Heart right ventricle (tissue), 16 donors: ENCODE data around the gene SLC5A2. TPM values are rescaled to one million over a fixed set of nuclear protein-coding genes. Genes with fewer than 3 reads are reported as not detected.
"Not testable (repeated sequence)": the region's sequence is repeated elsewhere in the genome, so short reads cannot be mapped to it uniquely, and the experiment has no call there.

Source experiments
- ATAC-seq, 8 donors: fragments of 200-7000 bp; cut with Tn5 transposase; one replicate each; pipeline ENCODE4 v1.9.1; 2020; ENCODE audit warnings: mild to moderate bottlenecking in 8 of 8, moderate library complexity in 8 of 8, moderate number of reproducible peaks in 1 of 8
- DNase-seq, 2 donors: peaks; one replicate each; pipeline ENCODE4 v3.0.0-alpha.2; 2020
- H3K27ac ChIP-seq, 10 donors: fragments of 200-600 bp; sonication (generic) in 2 of 10; one replicate each; pipeline versions ENCODE4 v1.5.0 to v1.8.0; 2020 to 2022; ENCODE audit warnings: mild to moderate bottlenecking in 3 of 10
- H3K27me3 ChIP-seq, 7 donors: fragments of 200-600 bp; one replicate each; pipeline ENCODE4 v1.8.0; 2021 to 2022; ENCODE audit warnings: mild to moderate bottlenecking in 2 of 7
- H3K36me3 ChIP-seq, 9 donors: fragments of 200-600 bp; sonication (generic) in 1 of 9; one replicate each; pipeline versions ENCODE4 v1.5.0 to v1.8.0; 2020 to 2022; ENCODE audit warnings: mild to moderate bottlenecking in 2 of 9
- H3K4me1 ChIP-seq, 9 donors: fragments of 200-600 bp; sonication (generic) in 1 of 9; one replicate each; pipeline versions ENCODE4 v1.5.0 to v1.8.0; 2020 to 2022; ENCODE audit warnings: mild to moderate bottlenecking in 4 of 9
- H3K4me3 ChIP-seq, 10 donors: fragments of 200-600 bp; sonication (generic) in 2 of 10; one replicate each; pipeline versions ENCODE4 v1.5.0 to v1.8.0; 2020 to 2022; ENCODE audit warnings: mild to moderate bottlenecking in 7 of 10, moderate library complexity in 2 of 10
- H3K9me3 ChIP-seq, 11 donors: fragments of 200-600 bp in 10 of 11; sonication (generic) in 2 of 11; one replicate each; pipeline versions ENCODE4 v1.5.0 to v1.8.0; 2013 to 2022; ENCODE audit warnings: mild to moderate bottlenecking in 2 of 11, control low read depth in 1 of 11, moderate library complexity in 1 of 11
- WGBS, 2 donors: extraction: QIAGEN DNeasy Blood & Tissue Kit; methylation state at CpG; one replicate each; pipeline ENCODE4 v1.1.7; 2013; ENCODE audit warnings: inconsistent platforms in 1 of 2; 5-methylcytosine and 5-hydroxymethylcytosine counted together
- intact Hi-C, 10 donors: fragments of 100-400 bp; cut with DNase I; formaldehyde crosslinking; loops; one replicate each; pipeline versions ENCODE4 v1.11.1 to v1.14.2; 2022
- polyA plus RNA-seq, 2 donors: library from polyadenylated mRNA; stranded (reverse); fragments of 200-250 nt; gene quantifications; one replicate each; pipeline ENCODE4 v1.2.3, GENCODE V29; 2013
- total RNA-seq, 10 donors: library from RNA; stranded (reverse); fragmentation: NEBNext Ultra II Directional in 3 of 10; extraction: Animal tissue kit (Norgen Biotek cat#: 25700) in 3 of 10; gene quantifications; one replicate each; pipeline versions ENCODE4 v1.2.1 to v1.2.4, GENCODE V29; 2021 to 2023
- TF ChIP-seq, protein P1 (sequence below), 9 donors: fragments of 200-600 bp; sonication (generic) in 2 of 9; IDR thresholded peaks; one replicate each; pipeline versions ENCODE4 v1.5.0 to v1.8.0; 2021 to 2022; ENCODE audit warnings: antibody characterized with exemption in 9 of 9, mild to moderate bottlenecking in 5 of 9, moderate library complexity in 1 of 9
- donor health status: Arrhythmogenic right ventricular cardiomyopathy.
- donor health status: ischemic (EF 13 %, LVEDD 7.1; RV severe dilation, severe dysfunction).
- donor health status: healthy with polysubstance abuse.
- donor health status: DM: no; HTN: yes; CAD: no.
- donor health status: DM: no; HTN: no; CAD: no.
- donor health status: ischemic (EF 25% LVEDD 6.9; RV normal size, moderate dysfunction).
- donor health status: ischemic (EF 25% LVEDD 5.7; RV mildly dilated, moderate dysfunction).
- donor health status: healthy.
- donor health status: DM: yes; HTN: yes; CAD: no.
- donor health status: Ischemic cardiomyopathy.
- donor health status: ischemic (EF 35%, LVEDD 5.7; RV mildly dilated, moderate dysfunction).
- donor health status: nonischemic (EF 11% LVEDD 7.7; RV severe dilation, severe dysfunction).
- donor health status: DM: yes; HTN: yes; CAD: no.
- donor health status: PGD.
- donor health status: ischemic (EF 29% LVEDD 5.4; RV normal size, mild dysfunction).
- donor health status: nonischemic (EF 23%, LVEDD 6.1; RV moderate dilation, normal function).

SLC5A2 gene
- total and polyA plus RNA-seq, 12 donors, result 0.77 to 1.9 TPM; not detected in 10

DNA sequence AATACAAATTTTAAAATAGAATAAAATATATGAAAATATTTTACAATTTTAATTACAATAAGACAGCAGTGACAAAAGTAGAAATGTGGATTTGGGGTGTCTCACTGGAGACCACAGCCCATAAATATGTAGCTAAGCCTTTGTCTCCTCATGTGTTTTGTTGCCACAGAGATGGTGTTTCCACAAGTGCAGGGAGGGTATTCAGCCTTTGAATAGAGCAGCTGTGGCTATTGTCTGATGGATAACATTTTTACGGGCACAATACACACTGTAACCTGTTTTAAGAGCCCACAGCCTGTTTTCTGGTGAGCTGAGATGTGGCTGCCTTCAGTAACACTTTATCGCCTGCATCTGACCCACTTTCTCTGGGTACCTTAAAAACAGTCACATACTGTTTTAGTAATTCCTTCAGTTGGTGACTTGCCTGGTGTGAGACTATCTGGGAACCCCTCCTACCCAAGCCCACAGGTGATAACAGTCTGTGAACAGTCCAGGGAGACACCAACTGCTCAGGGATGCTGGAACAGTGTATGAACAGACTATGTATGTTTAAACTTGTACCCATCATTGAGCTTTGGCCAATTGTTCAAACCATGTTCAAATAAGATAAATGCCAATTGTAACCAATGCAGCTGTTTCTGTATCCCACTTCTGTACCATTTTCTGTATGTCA is 37.0 kb downstream of the SLC5A2 start:
- no peaks in the 10 kb centered on the region for H3K9me3 ChIP-seq
- no peaks in the 10 kb centered on the region for H3K36me3 ChIP-seq
- intact Hi-C loops, result no loop called here
- DNase-seq, result no peak
- no peak for ATAC-seq
- 87% methylated on average over 2 of the region's 2 CpGs for WGBS, 2 donors
- no peak overlapping the region for H3K27ac ChIP-seq
- peaks cover 0 to 10% (median 0%) of the 10 kb centered on the region in 7 donors for H3K27me3 ChIP-seq
- H3K4me3 ChIP-seq, result no peak overlapping the region
- TF ChIP-seq, protein P1, sequence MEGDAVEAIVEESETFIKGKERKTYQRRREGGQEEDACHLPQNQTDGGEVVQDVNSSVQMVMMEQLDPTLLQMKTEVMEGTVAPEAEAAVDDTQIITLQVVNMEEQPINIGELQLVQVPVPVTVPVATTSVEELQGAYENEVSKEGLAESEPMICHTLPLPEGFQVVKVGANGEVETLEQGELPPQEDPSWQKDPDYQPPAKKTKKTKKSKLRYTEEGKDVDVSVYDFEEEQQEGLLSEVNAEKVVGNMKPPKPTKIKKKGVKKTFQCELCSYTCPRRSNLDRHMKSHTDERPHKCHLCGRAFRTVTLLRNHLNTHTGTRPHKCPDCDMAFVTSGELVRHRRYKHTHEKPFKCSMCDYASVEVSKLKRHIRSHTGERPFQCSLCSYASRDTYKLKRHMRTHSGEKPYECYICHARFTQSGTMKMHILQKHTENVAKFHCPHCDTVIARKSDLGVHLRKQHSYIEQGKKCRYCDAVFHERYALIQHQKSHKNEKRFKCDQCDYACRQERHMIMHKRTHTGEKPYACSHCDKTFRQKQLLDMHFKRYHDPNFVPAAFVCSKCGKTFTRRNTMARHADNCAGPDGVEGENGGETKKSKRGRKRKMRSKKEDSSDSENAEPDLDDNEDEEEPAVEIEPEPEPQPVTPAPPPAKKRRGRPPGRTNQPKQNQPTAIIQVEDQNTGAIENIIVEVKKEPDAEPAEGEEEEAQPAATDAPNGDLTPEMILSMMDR (IDR thresholded peaks at IDR 0.05), result no peak
- H3K4me1 ChIP-seq, result no peaks in the 10 kb centered on the region

DNA sequence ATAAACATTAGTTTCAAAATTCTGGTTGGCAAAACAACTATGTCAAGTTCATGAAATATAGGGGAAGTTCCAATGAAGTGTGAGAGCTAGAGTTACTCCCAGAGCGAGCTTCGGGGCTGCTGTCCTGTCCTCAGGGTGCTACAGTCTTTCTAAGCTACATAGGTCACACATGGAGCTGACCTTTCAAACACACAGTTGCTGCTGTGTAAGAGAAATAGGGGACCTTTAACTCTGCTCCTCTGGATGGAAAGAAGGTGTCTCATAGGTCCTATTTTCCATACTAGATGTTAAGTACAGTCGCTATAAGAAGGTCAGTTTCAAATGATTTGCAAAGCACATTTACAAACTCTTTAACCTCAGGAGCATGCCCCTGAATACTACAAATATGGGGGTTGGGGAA is 38.4 kb downstream of the SLC5A2 start:
- no peak for ATAC-seq
- Histone ChIP-seq H3K36me3 (no peaks in the 10 kb centered on the region), H3K4me1 (no peaks in the 10 kb centered on the region), H3K27me3 (peaks cover 0 to 10% (median 0%) of the 10 kb centered on the region in 7 donors), H3K4me3 (no peak overlapping the region), H3K27ac (no peak overlapping the region), H3K9me3 (no peaks in the 10 kb centered on the region)
- intact Hi-C loops, result no loop called here
- TF ChIP-seq, protein P1 (IDR thresholded peaks at IDR 0.05), result no peak
- 82 to 90% methylated on average over 3 of the region's 3 CpGs for WGBS, 2 donors
- no peak for DNase-seq

DNA sequence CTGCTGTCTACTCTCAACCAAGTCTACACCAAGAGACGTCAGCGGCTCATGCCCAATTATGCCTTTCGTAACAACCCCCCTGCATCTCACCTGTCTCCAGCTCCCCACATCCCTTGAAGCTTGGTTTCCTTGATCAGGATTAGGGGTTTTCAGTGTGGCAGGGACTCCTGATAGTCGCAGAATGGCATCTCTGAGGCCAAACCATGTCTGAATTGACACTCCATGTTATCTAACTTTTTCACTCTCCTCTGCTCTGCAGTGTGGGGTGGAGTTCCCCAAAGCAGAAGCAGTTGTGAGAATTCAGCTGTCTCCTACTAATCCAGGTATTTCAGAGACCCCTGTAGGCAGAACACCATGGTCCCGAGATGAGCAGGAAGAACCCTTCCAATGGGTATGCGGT is 39.1 kb downstream of the SLC5A2 start:
- Histone ChIP-seq H3K27me3 (peaks cover 0 to 12% (median 0%) of the 10 kb centered on the region in 7 donors), H3K9me3 (no peaks in the 10 kb centered on the region), H3K4me1 (no peaks in the 10 kb centered on the region), H3K27ac (no peak overlapping the region), H3K36me3 (no peaks in the 10 kb centered on the region), H3K4me3 (no peak overlapping the region)
- TF ChIP-seq, protein P1 (IDR thresholded peaks at IDR 0.05), result no peak
- intact Hi-C loops, result no loop called here
- no peak for ATAC-seq
- WGBS, 2 donors, result 85 to 91% methylated on average over 6 of the region's 6 CpGs
- no peak for DNase-seq

DNA sequence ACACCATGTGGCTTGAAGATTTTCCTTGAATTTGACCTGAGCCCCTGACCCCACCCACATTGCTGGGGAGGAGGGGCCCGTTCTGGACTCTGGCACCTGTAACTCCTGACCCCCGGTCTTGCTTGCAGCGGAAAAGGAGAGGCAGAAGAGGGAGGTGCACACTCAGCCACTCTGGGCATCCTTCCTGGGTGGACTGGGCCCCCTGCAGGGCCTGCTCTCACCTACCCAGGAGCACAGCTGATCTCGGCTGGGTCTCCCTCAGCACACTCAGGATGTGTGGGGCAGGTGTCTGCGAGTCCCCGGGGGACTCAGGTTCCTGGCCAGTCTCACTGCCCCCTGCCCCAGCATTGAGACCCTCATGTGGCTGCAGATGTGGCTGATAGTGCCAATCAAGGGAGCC is 40.8 kb downstream of the SLC5A2 start:
- H3K36me3 ChIP-seq, H3K4me3 ChIP-seq, ATAC-seq, H3K9me3 ChIP-seq, H3K27ac ChIP-seq, H3K4me1 ChIP-seq, intact Hi-C loops, DNase-seq: not testable (repeated sequence)
- 65 to 73% methylated on average over 3 to 4 of the region's 6 CpGs for WGBS, 2 donors
- H3K27me3 ChIP-seq, result peaks cover 0 to 27% (median 14%) of the 10 kb centered on the region in 7 donors

DNA sequence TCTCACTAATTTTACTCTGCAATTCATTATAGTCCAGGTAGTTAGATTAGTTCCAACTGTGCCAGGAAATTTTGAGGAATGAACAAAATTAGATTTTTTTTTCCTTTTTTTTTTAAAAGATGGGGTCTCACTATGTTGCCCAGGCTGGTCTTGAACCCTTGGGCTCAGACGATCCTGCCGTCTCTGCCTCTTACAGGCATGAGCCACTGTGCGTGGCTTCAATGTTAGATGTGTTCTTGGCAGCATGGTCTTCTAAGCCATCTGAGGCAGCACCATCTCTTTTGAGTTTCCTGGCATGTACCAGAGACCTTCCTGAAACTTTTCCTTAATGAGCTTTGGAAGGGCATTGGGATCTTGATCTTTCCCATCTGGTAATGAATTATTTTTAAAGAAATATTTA is 42.2 kb downstream of the SLC5A2 start:
- ATAC-seq (no peak), DNase-seq (no peak)
- TF ChIP-seq, protein P1 (IDR thresholded peaks at IDR 0.05), result no peak
- no peaks in the 10 kb centered on the region for H3K9me3 ChIP-seq
- 89 to 91% methylated on average over 3 of the region's 3 CpGs for WGBS, 2 donors
- intact Hi-C loops, result no loop called here
- peaks cover 0 to 13% (median 6%) of the 10 kb centered on the region in 9 donors for H3K4me1 ChIP-seq
- H3K27ac ChIP-seq, result no peak overlapping the region
- no peaks in the 10 kb centered on the region for H3K36me3 ChIP-seq
- peaks cover 0 to 39% (median 24%) of the 10 kb centered on the region in 7 donors for H3K27me3 ChIP-seq
- H3K4me3 ChIP-seq, result no peak overlapping the region
